K562 treated with DMSO at 1 percent for 4 hours (cell line): ENCODE results near the gene ZNF248. TPM values are rescaled to one million over a fixed set of nuclear protein-coding genes. Genes with fewer than 3 reads are reported as not detected.

ENCODE experiments used
- total RNA-seq: library from RNA; unstranded; fragments of 300-600 nt; gene quantifications from 2 replicates; pipeline ENCODE4 v1.2.3, GENCODE V29; 2022; ENCODE audit not compliant: insufficient read depth

The ZNF248 gene
- total RNA-seq, result 3.7 and 5.9 TPM in 2 replicates

DNA sequence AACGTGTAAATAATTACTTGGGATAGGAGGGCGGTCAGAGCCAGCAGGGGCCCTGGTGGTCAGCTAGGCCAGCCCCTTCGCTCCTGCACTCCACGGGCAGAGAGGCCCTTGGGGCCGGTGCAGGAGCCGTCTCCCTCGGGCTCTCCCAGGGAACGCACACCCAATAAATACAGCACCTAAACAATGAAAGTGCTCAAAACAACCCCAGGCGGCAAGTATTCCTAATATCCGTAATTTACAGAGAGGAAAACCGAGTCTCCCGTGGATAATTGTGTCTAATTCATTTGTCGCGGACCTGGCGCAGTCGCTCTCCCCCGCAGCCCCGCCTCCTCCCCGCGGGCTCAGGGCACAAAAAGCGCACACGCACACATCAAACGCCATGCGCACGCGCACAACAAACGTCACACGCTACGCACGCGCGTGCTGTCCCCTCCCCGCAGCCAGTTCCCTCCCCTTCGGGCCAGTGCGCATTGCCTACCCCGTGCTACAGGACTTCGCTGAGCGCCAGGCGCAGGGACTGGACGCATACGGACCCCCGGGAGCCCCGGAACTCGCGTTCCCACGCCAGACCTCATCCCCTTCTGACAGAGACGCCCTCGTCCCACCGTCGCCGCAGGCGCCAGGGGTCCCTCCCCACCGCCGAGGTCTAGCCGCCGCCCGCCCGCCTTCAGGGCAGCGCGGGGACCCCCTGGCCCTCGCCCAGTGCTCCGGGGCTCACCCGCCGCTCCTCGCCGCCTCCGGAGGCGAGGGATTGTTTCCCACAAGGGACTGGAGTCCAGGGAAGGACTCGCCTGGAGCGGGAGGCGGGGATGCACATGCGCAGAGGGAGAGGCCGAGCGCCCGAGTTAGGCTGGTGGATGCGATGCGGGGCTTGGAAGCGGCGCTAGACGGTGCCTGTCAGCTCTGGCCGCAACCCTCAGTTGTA, at the start of gene ZNF248:
TSS of gene ZNF248 (minus strand) at position 324 of the 925 bp plus-strand sequence. CDS start 1,300 bp downstream, outside the sequence.

Other genes starting within 250 kb of the ZNF248 start
- gene ZNF25, start 119.0 kb upstream of the ZNF248 start, total RNA-seq, result 1.2 TPM in 1 of 2 replicates, not detected in the other
- 6.2 and 6.3 TPM in 2 replicates for gene ZNF33A, start 153.1 kb upstream of the ZNF248 start, total RNA-seq
- gene ZNF37A, start 236.7 kb upstream of the ZNF248 start, total RNA-seq, result 2.9 and 8.5 TPM in 2 replicates